GM21390 (cell line): Measurements from ENCODE around the gene CORO1C.
A peak's percentile ranks its signal among the peaks of the same experiment; 100 is the strongest.

Experiments used
- ATAC-seq: cut with Tn5 transposase; IDR thresholded peaks from one replicate; pipeline ENCODE4 v1.9.1; 2021; ENCODE audit not compliant: unreplicated experiment

CORO1C gene

GRCh38 chr12:108700833-108701541 is 30.3 kb downstream of the CORO1C start:
- no peak for ATAC-seq

- no peak for ATAC-seq
Measured at GRCh38 chr12:108699955-108700563, 31.3 kb downstream of the CORO1C start.

GRCh38 chr12:108697905-108698304 is 33.4 kb downstream of the CORO1C start:
- ATAC-seq = no peak

GRCh38 chr12:108696996-108697290 is 34.4 kb downstream of the CORO1C start:
- no peak for ATAC-seq

GRCh38 chr12:108696111-108696995 is 35.0 kb downstream of the CORO1C start:
- no peak for ATAC-seq

- ATAC-seq = no peak
Measured at GRCh38 chr12:108694812-108695278, 36.5 kb downstream of the CORO1C start.

GRCh38 chr12:108693751-108694150 is 37.6 kb downstream of the CORO1C start:
- ATAC-seq = no peak

- no peak for ATAC-seq
Measured at GRCh38 chr12:108693186-108693730, 38.1 kb downstream of the CORO1C start.

GRCh38 chr12:108691998-108692808 is 39.1 kb downstream of the CORO1C start:
- no peak for ATAC-seq

- ATAC-seq = peak; percentile 70
Measured at GRCh38 chr12:108691175-108691997, 39.9 kb downstream of the CORO1C start.

GRCh38 chr12:108690542-108691174 is 40.7 kb downstream of the CORO1C start:
- ATAC-seq = no peak

GRCh38 chr12:108690191-108690518 is 41.2 kb downstream of the CORO1C start:
- ATAC-seq = no peak

GRCh38 chr12:108689314-108690190 is 41.8 kb downstream of the CORO1C start:
- no peak for ATAC-seq

GRCh38 chr12:108686780-108687179 is 44.5 kb downstream of the CORO1C start:
- no peak for ATAC-seq

- no peak for ATAC-seq
Measured at GRCh38 chr12:108685469-108686260, 45.7 kb downstream of the CORO1C start.

GRCh38 chr12:108683906-108684556 is 47.3 kb downstream of the CORO1C start:
- no peak for ATAC-seq

- ATAC-seq = no peak
Measured at GRCh38 chr12:108681317-108681716, 50.0 kb downstream of the CORO1C start.
